HK-2 (cell line): Measurements from ENCODE around the gene POLA1.

ENCODE experiments used
- DNase-seq: peaks from one replicate; pipeline ENCODE4 v3.0.0-alpha.2; 2018; ENCODE audit not compliant: unreplicated experiment

The POLA1 gene

DNA sequence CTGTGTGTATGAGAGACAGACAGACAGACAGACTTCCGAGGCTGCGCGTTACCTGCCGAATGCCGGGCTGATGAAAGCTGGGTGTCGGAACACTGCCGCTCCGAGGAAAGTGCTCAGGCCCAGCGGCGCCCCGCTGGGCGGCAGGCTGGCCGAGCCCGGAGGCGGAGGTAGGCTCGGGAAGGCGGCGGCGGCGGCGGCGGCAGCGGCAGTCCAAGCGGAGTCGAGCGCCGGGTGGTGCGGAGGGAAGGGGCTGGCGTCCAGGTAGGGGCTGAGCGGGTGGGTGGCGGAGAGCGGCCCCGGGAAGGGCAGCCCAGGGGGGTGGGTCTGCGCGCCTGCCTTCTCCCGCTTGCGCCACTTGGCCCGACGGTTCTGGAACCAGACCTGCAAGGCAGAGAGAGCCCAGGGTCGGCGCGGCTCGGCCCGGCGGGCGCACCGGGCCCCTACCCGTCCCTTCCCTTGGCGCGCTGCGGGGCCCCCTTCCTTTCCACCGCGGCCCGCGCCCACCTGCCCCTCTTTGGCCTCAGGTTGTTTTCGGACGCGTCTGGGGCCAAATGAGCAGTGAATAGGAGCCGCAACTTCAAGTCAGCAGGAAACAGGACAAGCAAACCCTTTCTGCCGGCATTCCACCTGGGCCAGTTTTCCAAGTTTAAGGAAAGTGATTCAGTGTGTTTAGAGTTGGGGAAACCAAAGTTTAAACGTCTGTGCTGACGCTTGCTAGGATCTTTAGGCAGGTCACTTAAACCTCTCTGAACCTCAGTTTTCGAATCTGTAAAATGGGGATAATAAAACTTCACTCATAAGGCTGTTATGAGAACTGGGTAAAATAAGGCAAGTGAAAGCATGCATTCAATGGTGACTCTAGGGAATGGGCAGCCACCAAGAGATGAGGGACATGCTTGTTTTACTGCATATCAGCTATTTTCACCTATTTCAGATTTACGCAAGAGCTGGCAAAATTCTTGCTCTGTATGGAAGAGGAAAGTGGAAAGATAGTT, 313.6 kb downstream of the POLA1 start:
- no peak for DNase-seq

DNA sequence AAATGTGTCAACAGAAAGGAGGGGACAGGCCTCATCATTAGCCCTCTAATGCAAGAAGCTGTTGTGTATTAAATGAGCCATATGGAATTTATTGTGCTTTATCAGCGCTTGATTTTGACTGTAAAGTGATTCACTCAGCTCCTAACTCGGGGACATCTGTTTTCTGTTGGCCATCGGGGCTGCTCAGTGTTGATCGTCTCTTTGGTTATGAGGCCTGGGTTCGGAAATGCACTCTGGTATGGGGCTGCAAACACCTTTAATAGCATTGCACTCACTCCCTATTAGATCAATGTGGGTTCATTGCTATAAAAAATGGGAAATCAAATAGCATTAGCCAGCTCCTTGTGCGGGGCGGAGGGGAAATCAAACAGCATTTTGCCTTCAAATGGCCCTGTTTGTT, 315.7 kb downstream of the POLA1 start:
- DNase-seq = no peak

DNA sequence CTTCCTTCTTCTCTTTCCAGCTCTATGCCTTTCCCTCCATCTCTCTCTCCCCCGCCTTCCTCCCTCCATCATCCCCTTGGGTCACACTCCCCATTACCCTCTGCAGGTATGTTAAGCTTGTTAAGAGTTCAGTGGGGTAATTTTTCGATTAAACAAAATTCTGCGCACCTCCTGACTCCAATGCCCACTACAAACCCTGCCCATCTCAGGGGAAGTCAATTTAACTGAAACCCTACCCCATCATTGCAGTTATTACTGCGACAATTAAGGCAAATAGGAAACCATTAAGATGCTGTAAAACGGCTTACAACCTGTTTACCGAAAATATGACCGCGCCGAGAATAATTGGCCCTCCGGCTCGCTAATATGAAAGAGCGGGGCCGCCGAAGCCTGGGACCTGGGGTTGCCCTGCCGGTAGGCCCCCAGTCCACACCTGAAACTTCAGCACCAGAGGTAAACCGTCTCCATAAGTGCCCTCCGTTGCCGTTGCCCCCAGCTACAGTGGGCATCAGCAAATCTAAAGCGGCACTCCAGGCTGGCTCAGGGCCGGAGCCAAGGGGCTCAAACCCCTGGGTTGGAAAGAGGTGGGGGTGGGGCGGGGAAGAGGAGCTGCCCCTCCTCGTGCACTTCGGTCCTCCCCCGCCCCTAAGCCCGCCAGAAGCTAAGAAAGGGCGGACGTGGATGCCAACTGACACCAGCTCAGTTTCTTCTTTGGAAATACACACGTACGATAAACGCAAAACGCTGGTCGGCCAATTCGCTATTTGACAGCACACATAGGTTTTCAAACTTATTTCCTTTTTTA, 317.3 kb downstream of the POLA1 start:
- no peak for DNase-seq

DNA sequence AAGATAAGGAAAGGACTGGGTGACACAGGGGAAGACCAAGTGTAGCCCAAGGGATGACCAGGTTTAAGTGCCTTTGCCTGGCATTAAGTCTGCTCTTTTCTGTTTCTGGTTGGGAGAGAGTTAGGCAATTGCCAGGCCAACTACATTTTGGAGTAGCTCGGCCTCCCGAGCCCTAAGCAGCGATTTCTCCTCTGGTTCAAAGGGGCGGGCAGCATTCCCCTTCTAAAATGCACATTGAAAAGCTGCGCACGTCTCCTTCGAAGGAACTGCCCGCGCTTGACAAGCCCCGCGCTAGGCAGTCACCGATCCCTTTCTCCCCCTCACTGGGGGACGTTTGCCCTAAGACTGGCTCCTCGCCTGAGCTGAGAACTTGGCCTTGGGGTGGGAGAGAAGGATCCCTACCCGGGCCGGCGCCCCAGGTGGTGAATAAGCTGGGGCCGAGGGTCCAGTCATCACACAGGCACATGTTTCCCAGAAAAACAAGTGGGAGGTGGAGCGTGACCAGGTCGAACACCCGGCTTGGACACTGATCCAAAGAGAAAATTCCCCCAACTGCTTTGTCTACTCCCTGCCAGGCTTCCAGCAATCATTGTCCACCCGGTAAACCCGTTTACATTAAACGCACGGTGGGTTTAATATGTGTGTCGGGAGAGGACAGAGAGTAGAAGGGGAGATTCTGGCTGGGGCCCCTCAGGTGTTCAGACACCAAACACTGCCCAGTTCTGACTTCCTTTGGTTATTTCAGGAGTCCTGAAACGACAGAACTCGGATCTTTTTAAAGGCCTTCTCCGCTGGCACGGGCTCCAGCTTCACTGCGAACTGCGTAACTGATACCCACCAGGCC, 318.1 kb downstream of the POLA1 start:
- DNase-seq = no peak

DNA sequence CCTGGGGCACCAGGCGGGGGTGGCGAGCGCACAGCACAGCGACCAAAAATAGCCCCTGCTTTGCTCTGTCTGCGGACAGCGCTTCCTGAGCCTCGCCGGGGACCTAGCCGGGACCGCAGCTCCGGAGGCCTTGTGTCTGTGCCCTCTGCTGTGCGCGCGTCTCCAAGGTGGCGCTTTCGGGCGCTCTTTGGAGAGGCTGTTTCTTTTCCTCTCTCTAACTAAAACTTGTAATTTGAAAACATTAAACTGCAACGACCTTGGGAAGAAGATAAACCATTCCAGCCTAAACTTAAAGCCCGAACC, 318.7 kb downstream of the POLA1 start:
- DNase-seq = no peak

DNA sequence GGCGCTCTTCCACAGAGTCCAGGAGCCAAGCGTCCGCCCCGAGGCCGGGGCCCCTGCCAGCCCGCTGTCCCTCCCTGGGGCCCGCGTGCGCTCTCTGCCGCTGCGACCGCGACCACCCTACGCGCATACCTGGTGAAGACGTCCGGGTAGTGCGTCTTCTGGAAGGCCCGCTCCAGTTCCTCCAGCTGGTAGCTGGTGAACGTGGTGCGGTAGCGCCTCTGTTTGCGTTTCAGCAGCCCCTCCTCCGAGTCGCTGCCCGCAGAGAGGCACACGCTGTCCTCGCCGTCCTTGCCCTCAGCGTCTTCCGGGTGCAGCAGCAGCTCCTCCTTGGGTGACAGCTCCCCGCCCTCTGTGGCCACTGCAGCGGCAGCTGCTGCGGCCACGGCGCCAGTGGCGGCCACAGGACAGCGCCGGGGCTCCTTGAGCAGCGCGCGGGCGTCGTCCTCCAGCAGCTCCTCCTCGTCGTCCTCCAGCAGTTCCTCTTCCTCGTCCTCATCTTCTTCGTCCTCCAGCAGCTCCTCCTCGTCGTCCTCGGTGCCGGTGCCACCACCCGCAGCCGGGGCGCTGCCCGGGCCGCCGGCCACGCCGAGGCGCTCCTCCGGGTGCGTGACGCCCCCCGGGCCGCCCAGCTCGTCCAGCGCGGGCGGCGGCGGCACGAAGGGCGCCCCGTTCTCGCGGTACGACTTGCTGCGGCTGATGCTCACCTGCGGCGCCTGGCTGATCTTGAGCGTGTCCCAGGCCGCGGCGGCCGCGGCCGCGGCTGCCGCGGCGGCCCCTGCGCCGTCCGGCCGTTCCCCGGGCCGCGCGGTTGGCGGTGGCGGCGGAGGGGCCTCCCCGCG, 319.3 kb downstream of the POLA1 start:
- no peak for DNase-seq

DNA sequence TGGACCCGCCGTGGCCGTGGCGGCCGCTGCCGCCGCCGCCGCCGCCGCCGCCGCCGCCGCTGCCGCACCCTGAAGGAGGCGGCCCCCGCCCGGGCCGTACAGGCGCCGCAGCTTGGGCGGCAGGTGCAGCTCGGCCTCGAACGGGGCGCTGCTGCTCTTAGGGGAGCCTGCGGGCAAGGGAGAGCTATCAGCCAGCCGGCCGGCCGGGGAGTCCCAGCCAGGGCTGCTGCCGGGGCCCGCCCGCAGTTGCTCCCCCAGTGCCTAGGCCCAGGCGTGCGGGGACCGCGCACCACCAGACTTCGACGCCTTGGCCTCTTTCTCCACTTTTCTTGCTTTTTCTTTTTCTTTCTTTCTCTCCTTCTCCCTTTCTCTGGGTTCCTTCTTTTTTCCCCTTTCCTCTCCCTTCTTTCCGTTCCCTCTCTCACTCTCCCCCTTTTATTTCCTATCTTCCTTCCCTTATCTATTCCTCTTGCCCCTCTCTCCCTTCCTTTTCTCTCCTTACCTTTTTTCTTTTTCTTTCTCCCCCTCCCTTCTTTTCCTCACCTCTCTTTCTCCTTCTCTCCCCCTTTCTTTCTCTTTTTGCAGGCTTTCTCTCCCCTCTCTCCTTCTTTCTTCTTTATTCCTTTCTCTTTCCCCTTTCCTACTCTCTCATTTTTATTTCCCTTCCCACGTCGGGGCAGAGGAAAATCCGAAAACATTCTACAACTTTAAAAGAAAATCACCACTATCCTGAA, 320.1 kb downstream of the POLA1 start:
- no peak for DNase-seq

DNA sequence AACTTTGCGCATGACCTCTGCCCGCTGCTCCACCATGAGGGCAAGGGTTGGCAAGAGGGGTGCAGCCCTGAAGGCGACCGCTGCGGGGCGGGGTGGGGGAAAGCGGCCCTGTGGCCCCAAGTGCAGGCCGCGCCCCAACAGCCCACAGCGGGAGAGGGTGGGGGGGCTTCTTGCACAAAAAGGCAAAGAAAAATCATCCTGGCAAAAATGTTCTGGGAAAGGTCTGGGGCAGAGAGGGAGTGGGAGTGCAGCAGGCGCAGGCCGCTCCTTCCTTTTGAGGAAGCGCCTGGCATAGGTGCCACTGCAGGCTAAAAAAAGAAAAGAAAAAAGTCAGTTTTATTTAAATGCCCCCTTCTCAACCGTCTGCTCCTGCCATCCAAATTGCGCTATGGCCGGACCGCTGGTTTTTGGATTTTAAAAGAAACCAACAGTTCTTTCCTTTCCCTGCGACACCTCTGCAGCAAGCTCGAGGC, 320.7 kb downstream of the POLA1 start:
- no peak for DNase-seq

DNA sequence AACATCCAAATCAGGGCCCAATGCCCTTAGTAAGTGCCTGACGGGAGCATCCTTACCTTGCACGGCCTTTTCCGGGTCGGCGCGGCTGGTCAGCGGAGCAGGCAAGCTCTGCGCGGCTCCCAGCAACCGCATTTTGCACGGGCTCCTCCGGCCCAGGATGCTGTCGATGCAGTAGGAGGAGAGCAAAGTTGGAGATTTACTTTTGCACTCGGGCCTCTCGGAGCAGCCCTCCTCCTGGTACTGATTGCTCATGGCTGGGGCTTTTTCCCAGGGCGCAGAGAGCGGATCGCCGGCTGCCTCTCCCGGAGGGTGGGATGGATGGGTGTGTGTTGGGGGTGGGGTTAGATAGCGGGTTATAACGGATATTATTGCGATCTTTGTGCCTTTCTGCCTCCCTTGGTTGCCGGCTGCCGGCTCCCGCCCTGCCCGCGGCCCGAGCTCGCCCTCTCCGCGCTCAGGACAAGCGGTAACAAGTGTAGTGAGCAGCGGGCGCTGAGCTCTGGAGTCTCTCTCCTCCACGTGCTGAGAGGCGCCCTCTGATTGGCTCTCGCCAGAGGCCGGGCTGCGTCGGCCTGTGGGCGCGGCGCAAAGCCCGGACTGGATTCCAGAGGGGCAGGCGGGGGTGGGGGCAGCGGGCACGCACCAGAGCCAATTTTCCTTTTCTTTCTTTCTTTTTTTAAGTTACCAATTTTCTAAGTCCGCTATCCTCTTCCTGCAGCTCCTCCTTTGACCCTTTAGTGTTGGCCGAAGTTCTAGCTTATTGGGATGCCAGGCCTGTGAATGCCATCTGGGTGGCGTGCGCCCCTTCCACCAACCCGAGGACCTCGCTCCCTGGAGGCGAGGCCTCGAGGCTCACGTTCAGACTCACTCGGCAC, 322.0 kb downstream of the POLA1 start, which contains the start of gene ARX:
TSS of gene ARX (minus strand) at position 480 of the 875 bp plus-strand sequence. CDS start at position 252, 228 bp downstream.
- DNase-seq = peak; percentile 72

DNA sequence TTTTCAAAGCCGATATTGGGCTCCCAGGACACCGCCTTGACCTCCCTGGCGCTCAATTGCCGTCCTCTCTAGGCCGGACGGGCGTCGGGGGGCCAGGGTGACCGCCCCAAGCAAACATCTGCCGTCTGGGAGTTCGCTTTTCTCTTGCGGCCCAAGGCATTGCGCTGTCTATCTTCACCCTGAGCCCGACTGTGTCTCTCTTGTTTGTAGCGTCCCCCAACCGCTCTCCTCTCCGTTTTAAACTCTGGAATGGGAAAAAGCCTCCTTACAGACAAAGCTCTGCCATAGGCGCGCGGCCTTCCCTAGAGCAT, 322.6 kb downstream of the POLA1 start:
- no peak for DNase-seq

DNA sequence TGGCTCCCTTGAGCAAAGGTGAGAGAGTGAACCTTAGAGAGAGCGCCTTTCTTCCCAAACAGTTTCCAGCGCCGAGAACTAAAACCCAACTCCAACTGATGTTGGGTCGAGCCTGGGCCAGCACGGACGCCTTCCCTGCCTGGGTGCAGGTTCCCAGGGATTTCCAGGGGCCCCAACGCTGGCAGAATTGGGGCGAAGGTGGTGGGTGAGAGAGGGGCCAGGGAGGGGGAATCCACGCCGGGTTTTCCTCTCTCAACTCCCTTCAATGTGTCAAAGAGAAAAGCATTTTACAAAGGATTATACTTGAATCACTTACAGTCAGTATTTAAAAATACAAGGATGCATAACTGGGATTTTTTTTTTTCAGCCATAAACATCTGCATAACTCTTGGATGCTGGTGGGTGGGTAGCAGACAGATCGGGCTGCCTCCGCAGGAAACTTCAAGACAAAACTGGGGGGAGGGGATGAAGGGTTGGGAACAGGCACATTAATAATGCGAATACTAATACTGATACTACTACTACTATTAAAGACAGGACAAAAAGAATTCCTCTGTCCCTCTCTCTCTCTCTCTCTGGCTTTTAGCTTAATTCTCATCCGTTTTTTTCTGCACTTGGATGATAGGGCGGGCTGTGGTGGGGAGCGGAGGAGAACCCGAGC, 323.4 kb downstream of the POLA1 start:
- no peak for DNase-seq

DNA sequence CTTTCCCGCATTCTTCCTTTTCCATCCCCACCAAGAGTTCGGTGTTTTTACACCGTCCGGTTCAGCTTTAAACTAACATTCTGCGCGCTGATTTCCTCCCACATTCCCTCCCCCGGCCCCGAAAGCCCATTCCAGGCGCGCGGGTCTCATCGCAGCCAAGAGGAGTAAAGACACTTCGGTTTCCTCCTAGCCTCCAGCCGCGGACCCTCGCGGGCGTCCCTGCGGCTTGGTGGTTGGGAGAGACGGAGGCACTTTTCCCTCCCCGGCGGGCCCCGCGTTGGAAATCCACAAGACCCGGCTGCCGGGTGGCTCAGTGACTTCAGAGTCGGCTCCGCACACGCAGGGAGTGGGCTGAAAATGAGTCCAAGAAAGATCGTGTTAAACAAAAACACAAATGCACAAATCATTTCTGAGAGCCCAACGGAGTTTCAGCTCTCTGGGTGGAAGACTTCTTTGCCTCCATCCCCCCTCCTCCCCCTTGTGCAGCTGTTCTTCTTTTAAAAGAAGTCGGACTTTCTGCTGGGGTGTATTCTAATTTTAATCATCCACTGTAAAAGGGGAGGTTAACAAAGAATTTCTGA, 324.0 kb downstream of the POLA1 start:
- DNase-seq = no peak

DNA sequence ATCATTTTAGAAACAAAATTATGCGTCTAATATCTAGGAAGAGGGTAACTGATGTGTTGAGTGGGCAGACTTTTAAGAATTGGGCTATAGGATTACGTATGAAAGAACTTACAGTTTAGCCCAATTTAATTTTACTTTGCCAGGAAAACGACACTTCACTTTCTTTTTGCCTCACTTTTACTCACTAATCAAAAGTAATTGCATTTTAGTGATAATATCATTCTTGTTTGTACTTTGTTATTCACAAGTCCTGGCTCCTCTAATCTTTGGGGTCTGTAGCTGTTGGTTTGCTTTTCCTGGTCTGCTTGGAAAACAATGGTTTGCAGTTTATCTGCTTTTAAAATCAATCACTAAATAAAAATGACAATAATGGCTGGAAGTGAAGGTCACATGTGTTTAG, 325.0 kb downstream of the POLA1 start:
- DNase-seq = no peak

DNA sequence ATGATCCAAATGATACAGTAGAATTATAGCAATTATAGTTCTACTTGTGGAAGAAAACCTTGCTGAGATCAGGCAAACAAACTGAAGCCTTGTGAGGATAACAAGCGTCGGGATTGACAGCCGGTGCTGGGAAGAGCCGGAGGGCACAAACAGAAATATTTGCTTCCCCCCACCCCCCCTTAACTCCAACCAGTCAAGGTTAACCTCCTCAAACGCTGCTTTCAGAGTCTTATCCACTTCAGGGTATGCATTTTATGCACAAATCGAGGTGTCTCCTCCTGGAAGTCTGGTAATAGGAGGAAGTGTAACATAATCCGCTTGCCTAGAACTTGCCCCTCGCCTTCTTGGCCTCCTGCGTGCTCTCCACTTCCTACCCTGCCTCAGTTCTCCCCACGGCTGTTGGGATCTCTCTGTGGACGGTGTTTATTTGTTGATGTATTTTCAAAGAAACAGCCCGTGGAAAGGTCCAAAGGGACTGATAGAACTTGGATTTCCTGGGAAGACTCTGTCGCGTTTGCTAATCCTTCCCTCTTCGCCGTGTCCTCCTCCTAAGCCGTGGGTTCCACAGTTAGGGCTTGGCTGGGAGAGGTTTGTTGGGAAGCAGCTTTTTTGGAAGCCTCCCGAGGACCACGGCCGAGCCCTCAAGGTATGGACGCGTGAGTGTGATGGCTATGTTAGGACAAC, 326.1 kb downstream of the POLA1 start:
- DNase-seq = no peak

DNA sequence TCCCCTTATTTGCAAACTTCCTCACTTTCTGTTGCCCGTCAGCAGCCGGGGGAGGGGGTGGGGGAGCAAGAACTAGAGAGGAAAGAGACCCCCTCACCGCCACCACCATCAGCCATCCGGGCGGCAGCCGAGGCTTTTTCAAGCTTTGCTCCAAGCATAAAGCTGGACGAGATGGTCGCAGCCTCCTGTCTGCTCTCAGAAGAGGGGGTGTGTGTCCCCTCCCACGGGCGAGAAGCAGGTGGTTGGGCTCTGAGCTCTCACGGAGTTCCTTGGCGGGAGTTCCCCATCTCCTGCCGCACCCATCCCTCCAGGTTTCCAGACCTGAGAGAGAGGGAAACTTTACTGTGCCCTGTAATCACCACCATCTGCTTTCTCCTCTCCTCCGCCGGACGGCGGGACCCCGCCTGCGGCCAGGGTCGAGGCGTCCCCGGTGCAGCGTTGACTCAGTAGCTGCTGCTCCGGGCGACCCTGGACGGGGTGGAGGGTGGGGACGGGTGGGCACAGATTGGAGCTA, 326.7 kb downstream of the POLA1 start:
- no peak for DNase-seq

DNA sequence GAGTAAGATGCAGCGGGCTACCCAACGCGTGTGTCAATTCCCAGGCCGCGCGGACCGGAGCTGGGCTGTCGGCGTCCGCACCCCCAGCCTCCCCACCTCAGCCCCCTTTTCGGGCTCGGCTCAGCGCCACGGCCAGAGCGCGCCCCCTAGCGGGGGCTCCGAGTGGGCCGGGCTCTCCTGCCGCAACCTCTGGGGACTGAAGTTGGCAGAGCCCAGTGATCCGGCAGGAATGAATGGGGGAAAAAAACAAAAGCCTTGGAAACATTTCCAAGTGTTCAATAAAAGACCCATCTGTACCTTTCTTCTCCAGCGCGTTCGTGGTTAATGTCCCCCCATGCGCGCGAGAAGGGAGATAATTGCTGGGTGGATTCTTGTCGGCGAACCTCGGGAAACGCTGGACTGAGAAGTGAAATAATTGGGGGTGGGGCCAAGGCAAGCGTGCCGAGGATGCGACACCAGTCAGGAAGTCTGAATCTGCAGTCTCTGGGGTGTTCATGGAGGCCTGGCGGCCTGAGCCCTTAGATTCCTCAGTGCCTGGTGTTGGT, 327.3 kb downstream of the POLA1 start:
- peak; percentile 40 for DNase-seq
